Endodermal cell (in vitro differentiated cells): ENCODE data around the gene MALSU1. TPM values are rescaled to one million over a fixed set of nuclear protein-coding genes. Genes with fewer than 3 reads are reported as not detected.

Experiments used
- DNase-seq: peaks from one replicate; pipeline ENCODE4 v3.0.0-alpha.2; 2017
- H3K27ac ChIP-seq: 2 replicates; pipeline ENCODE4 v1.5.1; 2013; ENCODE audit warnings: mild to moderate bottlenecking, low read depth, low read length, moderate library complexity
- H3K27me3 ChIP-seq: 2 replicates; pipeline ENCODE4 v1.6.1; 2013; ENCODE audit warnings: mild to moderate bottlenecking, low read length, moderate library complexity; ENCODE audit not compliant: insufficient read depth, control insufficient read depth, poor library complexity, severe bottlenecking
- H3K36me3 ChIP-seq: 2 replicates; pipeline ENCODE4 v1.7.0; 2013; ENCODE audit warnings: mild to moderate bottlenecking, low read length, moderate library complexity; ENCODE audit not compliant: control insufficient read depth, insufficient read depth
- H3K4me1 ChIP-seq: one replicate; pipeline ENCODE4 v1.7.0; 2013; ENCODE audit warnings: low read length; ENCODE audit not compliant: control insufficient read depth, insufficient read depth
- H3K4me3 ChIP-seq: 2 replicates; pipeline ENCODE4 v1.5.1; 2013; ENCODE audit warnings: mild to moderate bottlenecking, low read length, moderate library complexity
- H3K9ac ChIP-seq: 2 replicates; pipeline ENCODE4 v1.6.1; 2013; ENCODE audit warnings: mild to moderate bottlenecking, low read length, moderate library complexity; ENCODE audit not compliant: poor library complexity, severe bottlenecking; ENCODE audit errors: extremely low read depth
- H3K9me3 ChIP-seq: 2 replicates; pipeline ENCODE4 v1.6.1; 2013; ENCODE audit warnings: mild to moderate bottlenecking, low read length, moderate library complexity; ENCODE audit not compliant: control insufficient read depth
- H3K27ac Mint-ChIP-seq: 2 replicates; pipeline ENCODE4 v1.8.0; 2020; ENCODE audit warnings: mixed read lengths
- H3K27me3 Mint-ChIP-seq: 2 replicates; pipeline ENCODE4 v1.8.0; 2021; ENCODE audit warnings: mild to moderate bottlenecking, mixed read lengths; ENCODE audit not compliant: insufficient read depth
- H3K36me3 Mint-ChIP-seq: 2 replicates; pipeline ENCODE4 v1.8.0; 2020; ENCODE audit warnings: low read depth, mixed read lengths
- H3K4me1 Mint-ChIP-seq: 2 replicates; pipeline ENCODE4 v1.8.0; 2020; ENCODE audit warnings: mixed read lengths
- H3K4me3 Mint-ChIP-seq: 2 replicates; pipeline ENCODE4 v1.8.0; 2020; ENCODE audit warnings: mild to moderate bottlenecking, moderate library complexity, mixed read lengths
- H3K9me3 Mint-ChIP-seq: 2 replicates; pipeline ENCODE4 v1.8.0; 2020; ENCODE audit warnings: mild to moderate bottlenecking, mixed read lengths
- WGBS, 2 experiments: methylation state at CpG; one replicate each; pipeline versions ENCODE4 v1.1.5 to v1.1.7; 2013; ENCODE audit warnings: missing lambda C conversion rate in 2 of 2, mixed read lengths in 1 of 2; ENCODE audit not compliant: insufficient coverage in 1 of 2, insufficient read length in 1 of 2; 5-methylcytosine and 5-hydroxymethylcytosine counted together
- total RNA-seq, 2 donors: library from RNA; stranded (reverse); fragmentation: NEBNext Ultra II Directional in 1 of 2; extraction: Animal tissue kit (Norgen Biotek cat#: 25700) in 1 of 2; gene quantifications; 2 replicates in 1 of 2; 3 replicates in 1 of 2; pipeline ENCODE4 v1.2.1, GENCODE V29; 2021
- TF ChIP-seq, protein P1 (sequence below): fragments of 200-600 bp; sonication (generic); conservative IDR thresholded peaks from 2 replicates; pipeline ENCODE4 v1.5.0; 2021; ENCODE audit warnings: antibody characterized with exemption, mild to moderate bottlenecking

The MALSU1 gene
- total RNA-seq, 2 donors from 2014 or later = 73.5 to 87.4 TPM

GRCh38 chr7:23261843-23262452 is 37.2 kb upstream of the MALSU1 start:
- H3K27ac ChIP-seq = no peak overlapping the region
- no peaks in the 10 kb centered on the region for H3K36me3 ChIP-seq
- Mint-ChIP-seq H3K27me3 (no peaks in the 10 kb centered on the region), H3K27ac (no peak overlapping the region), H3K4me1 (no peaks in the 10 kb centered on the region), H3K9me3 (no peaks in the 10 kb centered on the region), H3K36me3 (no peaks in the 10 kb centered on the region), H3K4me3 (no peak overlapping the region)
- H3K9ac ChIP-seq = no peak overlapping the region
- no peaks in the 10 kb centered on the region for H3K27me3 ChIP-seq
- no peaks in the 10 kb centered on the region for H3K9me3 ChIP-seq
- 0 to 7% methylated on average over 1 to 5 of the region's 7 CpGs for WGBS, 2 experiments
- no peaks in the 10 kb centered on the region for H3K4me1 ChIP-seq
- TF ChIP-seq, protein P1, sequence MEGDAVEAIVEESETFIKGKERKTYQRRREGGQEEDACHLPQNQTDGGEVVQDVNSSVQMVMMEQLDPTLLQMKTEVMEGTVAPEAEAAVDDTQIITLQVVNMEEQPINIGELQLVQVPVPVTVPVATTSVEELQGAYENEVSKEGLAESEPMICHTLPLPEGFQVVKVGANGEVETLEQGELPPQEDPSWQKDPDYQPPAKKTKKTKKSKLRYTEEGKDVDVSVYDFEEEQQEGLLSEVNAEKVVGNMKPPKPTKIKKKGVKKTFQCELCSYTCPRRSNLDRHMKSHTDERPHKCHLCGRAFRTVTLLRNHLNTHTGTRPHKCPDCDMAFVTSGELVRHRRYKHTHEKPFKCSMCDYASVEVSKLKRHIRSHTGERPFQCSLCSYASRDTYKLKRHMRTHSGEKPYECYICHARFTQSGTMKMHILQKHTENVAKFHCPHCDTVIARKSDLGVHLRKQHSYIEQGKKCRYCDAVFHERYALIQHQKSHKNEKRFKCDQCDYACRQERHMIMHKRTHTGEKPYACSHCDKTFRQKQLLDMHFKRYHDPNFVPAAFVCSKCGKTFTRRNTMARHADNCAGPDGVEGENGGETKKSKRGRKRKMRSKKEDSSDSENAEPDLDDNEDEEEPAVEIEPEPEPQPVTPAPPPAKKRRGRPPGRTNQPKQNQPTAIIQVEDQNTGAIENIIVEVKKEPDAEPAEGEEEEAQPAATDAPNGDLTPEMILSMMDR = peak; percentile 95
- H3K4me3 ChIP-seq = no peak overlapping the region
- peak; percentile 85 for DNase-seq

GRCh38 chr7:23264916-23265458 is 34.2 kb upstream of the MALSU1 start:
- 84 to 90% methylated on average over 5 to 7 of the region's 7 CpGs for WGBS, 2 experiments
- TF ChIP-seq, protein P1 = no peak
- Histone ChIP-seq H3K27me3 (no peaks in the 10 kb centered on the region), H3K27ac (no peak overlapping the region), H3K4me1 (no peaks in the 10 kb centered on the region), H3K36me3 (no peaks in the 10 kb centered on the region), H3K4me3 (no peak overlapping the region), H3K9ac (no peak overlapping the region), H3K9me3 (no peaks in the 10 kb centered on the region)
- no peaks in the 10 kb centered on the region for H3K36me3 Mint-ChIP-seq
- H3K27ac Mint-ChIP-seq = no peak overlapping the region
- no peaks in the 10 kb centered on the region for H3K27me3 Mint-ChIP-seq
- H3K4me3 Mint-ChIP-seq = no peak overlapping the region
- no peaks in the 10 kb centered on the region for H3K9me3 Mint-ChIP-seq
- DNase-seq = peak; percentile 9
- H3K4me1 Mint-ChIP-seq = no peaks in the 10 kb centered on the region

DNA sequence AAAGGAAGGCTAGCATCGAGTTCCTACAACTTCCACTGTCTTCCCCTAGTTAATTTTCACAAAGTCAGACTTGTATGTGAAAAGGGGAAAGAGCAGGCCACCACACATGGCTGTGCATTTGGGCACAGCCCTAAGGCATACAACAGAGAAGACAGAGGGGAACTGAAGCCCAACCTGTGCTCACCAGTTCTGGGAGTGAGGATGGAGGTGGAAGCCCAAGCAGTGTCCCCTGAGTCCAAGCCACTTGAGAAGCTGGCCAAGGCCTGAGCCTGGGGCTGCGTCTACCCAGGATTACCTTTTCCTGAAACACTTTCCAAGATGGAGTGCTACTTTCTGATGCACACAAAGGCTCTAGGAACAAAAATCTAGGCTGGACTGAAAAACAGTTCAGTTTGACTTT is 32.2 kb upstream of the MALSU1 start:
- H3K4me3 ChIP-seq = no peak overlapping the region
- H3K9me3 ChIP-seq = no peaks in the 10 kb centered on the region
- no peaks in the 10 kb centered on the region for H3K36me3 ChIP-seq
- no peaks in the 10 kb centered on the region for H3K4me1 Mint-ChIP-seq
- H3K27me3 ChIP-seq = no peaks in the 10 kb centered on the region
- no peak overlapping the region for H3K4me3 Mint-ChIP-seq
- WGBS, 2 experiments = 96% methylated on average over 2 of the region's 2 CpGs; no CpG with 5 or more reads in 1 of the 2 experiments
- H3K9me3 Mint-ChIP-seq = no peaks in the 10 kb centered on the region
- no peaks in the 10 kb centered on the region for H3K27me3 Mint-ChIP-seq
- no peaks in the 10 kb centered on the region for H3K36me3 Mint-ChIP-seq
- DNase-seq = peak; percentile 17
- H3K27ac Mint-ChIP-seq = no peak overlapping the region
- H3K4me1 ChIP-seq = no peaks in the 10 kb centered on the region
- H3K27ac ChIP-seq = no peak overlapping the region
- TF ChIP-seq, protein P1 = no peak
- H3K9ac ChIP-seq = no peak overlapping the region
